Type B pancreatic cell (in vitro differentiated cells): ENCODE results near the gene BTG3. TPM values are rescaled to one million over a fixed set of nuclear protein-coding genes. Genes with fewer than 3 reads are reported as not detected.

Experiments used
- DNase-seq: peaks from one replicate; pipeline ENCODE4 v3.0.0; 2021; ENCODE audit warnings: mixed read lengths; ENCODE audit not compliant: unreplicated experiment; ENCODE audit errors: extremely low spot score
- H3K27ac Mint-ChIP-seq: 2 replicates; pipeline ENCODE4 v1.8.0; 2021; ENCODE audit warnings: mild to moderate bottlenecking, mixed read lengths
- H3K27me3 Mint-ChIP-seq: 2 replicates; pipeline ENCODE4 v1.8.0; 2021; ENCODE audit warnings: mixed read lengths
- H3K36me3 Mint-ChIP-seq: 2 replicates; pipeline ENCODE4 v1.8.0; 2021; ENCODE audit warnings: mixed read lengths
- H3K4me1 Mint-ChIP-seq: one replicate; pipeline ENCODE4 v1.8.0; 2021; ENCODE audit warnings: mixed read lengths; ENCODE audit not compliant: unreplicated experiment
- H3K4me3 Mint-ChIP-seq: 2 replicates; pipeline ENCODE4 v1.8.0; 2021; ENCODE audit warnings: mild to moderate bottlenecking, mixed read lengths
- H3K9me3 Mint-ChIP-seq: 2 replicates; pipeline ENCODE4 v1.8.0; 2021; ENCODE audit warnings: mixed read lengths
- CTCF ChIP-seq: fragments of 200-600 bp; sonication (generic); conservative IDR thresholded peaks from 2 replicates; pipeline ENCODE4 v1.5.0; 2021; ENCODE audit warnings: antibody characterized with exemption, mild to moderate bottlenecking
- total RNA-seq: library from RNA; stranded (reverse); gene quantifications from 2 replicates; pipeline ENCODE4 v1.2.1, GENCODE V29; 2021; ENCODE audit warnings: low replicate concordance

BTG3 gene
- total RNA-seq, 1 donor from 2014 or later = 47.9 TPM

- no peak for DNase-seq
- no peak for TF ChIP-seq CTCF
- H3K27me3 Mint-ChIP-seq = no peaks in the 10 kb centered on the region
- no peak overlapping the region for H3K4me3 Mint-ChIP-seq
- H3K36me3 Mint-ChIP-seq = no peaks in the 10 kb centered on the region
- peaks cover 3% of the 10 kb centered on the region for H3K4me1 Mint-ChIP-seq
- H3K27ac Mint-ChIP-seq = no peak overlapping the region
- peaks cover 5% of the 10 kb centered on the region for H3K9me3 Mint-ChIP-seq
Observed at GRCh38 chr21:17650292-17650691, 37.6 kb upstream of the BTG3 start.

- no peak overlapping the region for H3K4me3 Mint-ChIP-seq
- no peak for DNase-seq
- H3K9me3 Mint-ChIP-seq = peaks cover 5% of the 10 kb centered on the region
- H3K36me3 Mint-ChIP-seq = no peaks in the 10 kb centered on the region
- no peak for TF ChIP-seq CTCF
- H3K4me1 Mint-ChIP-seq = peaks cover 3% of the 10 kb centered on the region
- H3K27ac Mint-ChIP-seq = no peak overlapping the region
- no peaks in the 10 kb centered on the region for H3K27me3 Mint-ChIP-seq
Observed at GRCh38 chr21:17646790-17647189, 34.1 kb upstream of the BTG3 start.

- no peak for DNase-seq
- Mint-ChIP-seq H3K27ac (no peak overlapping the region), H3K4me1 (no peaks in the 10 kb centered on the region), H3K36me3 (no peaks in the 10 kb centered on the region), H3K4me3 (no peak overlapping the region), H3K27me3 (no peaks in the 10 kb centered on the region), H3K9me3 (peaks cover 12% of the 10 kb centered on the region)
- no peak for TF ChIP-seq CTCF
Observed at GRCh38 chr21:17644186-17644585, 31.5 kb upstream of the BTG3 start.

- no peaks in the 10 kb centered on the region for H3K27me3 Mint-ChIP-seq
- peaks cover 12% of the 10 kb centered on the region for H3K9me3 Mint-ChIP-seq
- no peak for DNase-seq
- no peak overlapping the region for H3K27ac Mint-ChIP-seq
- no peaks in the 10 kb centered on the region for H3K4me1 Mint-ChIP-seq
- no peak overlapping the region for H3K4me3 Mint-ChIP-seq
- H3K36me3 Mint-ChIP-seq = peaks cover 6% of the 10 kb centered on the region
- no peak for TF ChIP-seq CTCF
Observed at GRCh38 chr21:17640821-17641220, 28.1 kb upstream of the BTG3 start.

GRCh38 chr21:17636711-17637110, 24.0 kb upstream of the BTG3 start:
- Mint-ChIP-seq H3K9me3 (peaks cover 12% of the 10 kb centered on the region), H3K27me3 (no peaks in the 10 kb centered on the region), H3K36me3 (peaks cover 6% of the 10 kb centered on the region), H3K4me3 (no peak overlapping the region), H3K27ac (no peak overlapping the region), H3K4me1 (no peaks in the 10 kb centered on the region)
- TF ChIP-seq CTCF = no peak
- no peak for DNase-seq

GRCh38 chr21:17631195-17631594, 18.5 kb upstream of the BTG3 start:
- DNase-seq = no peak
- Mint-ChIP-seq H3K4me1 (no peaks in the 10 kb centered on the region), H3K27me3 (no peaks in the 10 kb centered on the region)

More at GRCh38 chr21:17631195-17631594, 18.5 kb upstream of the BTG3 start:
- no peak overlapping the region for H3K27ac Mint-ChIP-seq
- no peaks in the 10 kb centered on the region for H3K9me3 Mint-ChIP-seq
- no peaks in the 10 kb centered on the region for H3K36me3 Mint-ChIP-seq
- no peak overlapping the region for H3K4me3 Mint-ChIP-seq
- no peak for TF ChIP-seq CTCF
